AG04449 (cell line): ENCODE data around the gene STK33.

Experiments
- CTCF ChIA-PET: fragments of 350-600 bp; formaldehyde crosslinking; extraction: SDS; loops from one replicate; lab custom pipeline; 2021; ENCODE audit warnings: antibody characterized with exemption; lab: Yijun Ruan, JAX
- POLR2A ChIA-PET: fragments of 400-600, 350-600 bp; formaldehyde crosslinking; extraction: SDS; loops from one replicate; lab custom pipeline; 2020; ENCODE audit warnings: antibody characterized with exemption, inconsistent platforms; lab: Yijun Ruan, JAX
- DNase-seq: peaks from one replicate; pipeline ENCODE4 v3.0.0-alpha.2; 2010; ENCODE audit warnings: low read depth, low spot score
- H3K4me3 ChIP-seq: 2 replicates; pipeline ENCODE4 v1.5.1; 2011; ENCODE audit warnings: low read depth, mild to moderate bottlenecking, control low read depth, low read length
- CTCF ChIP-seq: IDR thresholded peaks from one replicate; pipeline ENCODE4 v1.5.1; 2011; ENCODE audit warnings: mild to moderate bottlenecking, moderate library complexity, low read length, control low read depth, inconsistent platforms; ENCODE audit not compliant: insufficient read depth; ENCODE audit errors: missing control alignments

STK33 gene

GRCh38 chr11:8370812-8371515, 223.1 kb downstream of the STK33 start:
- POLR2A ChIA-PET = no interaction called here
- no peak for TF ChIP-seq CTCF

GRCh38 chr11:8369592-8370205, 224.3 kb downstream of the STK33 start:
- H3K4me3 ChIP-seq = no peak overlapping the region
- no peak for DNase-seq
- TF ChIP-seq CTCF = no peak
- ChIA-PET POLR2A (no interaction called here), CTCF (no interaction called here)

More at GRCh38 chr11:8370812-8371515, 223.1 kb downstream of the STK33 start:
- CTCF ChIA-PET = no interaction called here
- no peak for DNase-seq
- no peak overlapping the region for H3K4me3 ChIP-seq

- H3K4me3 ChIP-seq = no peak overlapping the region
- ChIA-PET POLR2A (no interaction called here), CTCF (no interaction called here)
- no peak for TF ChIP-seq CTCF
- DNase-seq = no peak
Observed at GRCh38 chr11:8368772-8369171, 225.3 kb downstream of the STK33 start.

- CTCF ChIA-PET = no interaction called here
- POLR2A ChIA-PET = no interaction called here
- H3K4me3 ChIP-seq = no peak overlapping the region
- no peak for DNase-seq
- TF ChIP-seq CTCF = no peak
Observed at GRCh38 chr11:8368194-8368593, 225.8 kb downstream of the STK33 start.

- DNase-seq = no peak
- CTCF ChIA-PET = no interaction called here
- no peak overlapping the region for H3K4me3 ChIP-seq
- POLR2A ChIA-PET = no interaction called here
- TF ChIP-seq CTCF = no peak
Observed at GRCh38 chr11:8366316-8366715, 227.7 kb downstream of the STK33 start.

- ChIA-PET POLR2A (no interaction called here), CTCF (no interaction called here)
- DNase-seq = no peak
- TF ChIP-seq CTCF = no peak
- H3K4me3 ChIP-seq = no peak overlapping the region
Observed at GRCh38 chr11:8365216-8365941, 228.6 kb downstream of the STK33 start.
